WERI-Rb-1 (cell line): ENCODE data around the gene TBCK.

Source experiments
- DNase-seq: peaks from one replicate; pipeline ENCODE4 v3.0.0-alpha.2; 2020
- H3K27ac ChIP-seq: fragments of 250-450 bp; sonication (Bioruptor Pico); 2 replicates; pipeline ENCODE4 v1.5.1; 2020; ENCODE audit warnings: mild to moderate bottlenecking, moderate library complexity
- H3K27me3 ChIP-seq: fragments of 250-450 bp; sonication (Bioruptor Pico); 2 replicates; pipeline ENCODE4 v1.5.1; 2021; ENCODE audit warnings: mild to moderate bottlenecking, low read depth, moderate library complexity; ENCODE audit not compliant: insufficient read depth, severe bottlenecking
- H3K36me3 ChIP-seq: fragments of 250-450 bp; sonication (Bioruptor Pico); 2 replicates; pipeline ENCODE4 v1.5.1; 2020; ENCODE audit warnings: mild to moderate bottlenecking, moderate library complexity
- H3K4me3 ChIP-seq: 2 replicates; pipeline ENCODE4 v1.5.1; 2011; ENCODE audit warnings: low read depth, mild to moderate bottlenecking, control low read depth, low read length
- H3K9me3 ChIP-seq: fragments of 250-450 bp; sonication (Bioruptor Pico); 2 replicates; pipeline ENCODE4 v1.5.1; 2021; ENCODE audit warnings: mild to moderate bottlenecking, moderate library complexity; ENCODE audit not compliant: severe bottlenecking
- CTCF ChIP-seq: IDR thresholded peaks from 2 replicates; pipeline ENCODE4 v1.5.1; 2011; ENCODE audit warnings: low read depth, mild to moderate bottlenecking, control low read depth, inconsistent platforms, low read length

The TBCK gene

DNA sequence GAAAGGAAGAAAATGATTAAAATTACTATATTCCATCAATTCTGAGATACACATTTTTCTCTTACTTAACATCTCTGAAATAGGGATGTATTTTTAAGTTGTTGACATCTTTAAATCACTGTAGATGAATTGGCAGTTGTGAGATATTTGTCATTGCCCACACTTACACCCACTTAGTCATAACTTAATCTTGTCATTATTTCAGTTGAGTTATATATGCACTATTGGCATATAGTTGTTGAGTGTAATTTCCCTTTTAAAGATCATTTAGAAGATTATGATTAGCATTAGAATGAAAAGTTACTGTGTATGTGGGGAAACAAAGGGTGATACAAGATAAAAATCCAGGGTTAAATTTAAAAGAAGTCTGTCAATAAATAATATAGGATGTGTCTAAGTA is 2.5 kb upstream of the TBCK start:
- Histone ChIP-seq H3K27me3 (no peaks in the 10 kb centered on the region), H3K36me3 (peaks cover 15% of the 10 kb centered on the region), H3K9me3 (no peaks in the 10 kb centered on the region), H3K27ac (no peak overlapping the region), H3K4me3 (no peak overlapping the region)
- DNase-seq, result no peak
- no peak for TF ChIP-seq CTCF

- Histone ChIP-seq H3K4me3 (no peak overlapping the region), H3K27ac (no peak overlapping the region), H3K27me3 (no peaks in the 10 kb centered on the region), H3K36me3 (peaks cover 15% of the 10 kb centered on the region), H3K9me3 (no peaks in the 10 kb centered on the region)
- DNase-seq, result no peak
- no peak for TF ChIP-seq CTCF
These were observed 1.8 kb upstream of the TBCK start for GRCh38 chr4:106317815-106318214.

GRCh38 chr4:106316773-106317409 is 882 bp upstream of the TBCK start:
- Histone ChIP-seq H3K9me3 (no peaks in the 10 kb centered on the region), H3K27me3 (no peaks in the 10 kb centered on the region), H3K4me3 (peak overlapping the region; percentile 66), H3K36me3 (peaks cover 15% of the 10 kb centered on the region), H3K27ac (peak overlapping the region; percentile 100)
- no peak for TF ChIP-seq CTCF
- no peak for DNase-seq

DNA sequence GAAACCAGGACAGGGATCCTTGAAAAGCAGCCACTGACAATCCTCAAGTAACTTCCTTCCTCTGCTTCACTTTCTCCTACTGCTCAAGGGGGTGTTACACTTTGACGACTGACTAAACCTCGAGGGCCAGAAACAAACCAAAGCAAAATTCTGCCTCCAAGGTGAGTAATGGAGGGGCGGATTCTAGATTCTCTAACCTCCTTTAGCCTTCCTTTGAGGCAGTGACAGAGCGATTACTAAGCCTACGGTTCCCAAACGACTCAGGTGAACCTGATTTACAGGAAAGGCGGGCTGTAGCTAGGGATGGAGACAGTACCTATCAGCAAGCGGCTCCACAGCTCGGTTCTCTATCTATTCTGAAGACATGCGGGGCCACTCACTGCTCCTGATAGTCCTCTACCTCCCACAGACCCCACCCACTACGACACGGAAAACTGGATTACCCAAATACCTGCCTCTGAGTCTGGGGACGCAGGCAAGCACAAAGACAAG is 487 bp downstream of the TBCK start:
- Histone ChIP-seq H3K27me3 (no peaks in the 10 kb centered on the region), H3K27ac (peak overlapping the region; percentile 100), H3K36me3 (peaks cover 8% of the 10 kb centered on the region), H3K9me3 (no peaks in the 10 kb centered on the region), H3K4me3 (peak overlapping the region; percentile 66)
- no peak for DNase-seq
- TF ChIP-seq CTCF, result no peak

- H3K27me3 ChIP-seq, result no peaks in the 10 kb centered on the region
- DNase-seq, result no peak
- no peaks in the 10 kb centered on the region for H3K9me3 ChIP-seq
- peaks cover 8% of the 10 kb centered on the region for H3K36me3 ChIP-seq
- TF ChIP-seq CTCF, result no peak
- H3K4me3 ChIP-seq, result peak overlapping the region; percentile 66
- H3K27ac ChIP-seq, result peak overlapping the region; percentile 100
These were observed 1.0 kb downstream of the TBCK start for GRCh38 chr4:106314960-106315359.

DNA sequence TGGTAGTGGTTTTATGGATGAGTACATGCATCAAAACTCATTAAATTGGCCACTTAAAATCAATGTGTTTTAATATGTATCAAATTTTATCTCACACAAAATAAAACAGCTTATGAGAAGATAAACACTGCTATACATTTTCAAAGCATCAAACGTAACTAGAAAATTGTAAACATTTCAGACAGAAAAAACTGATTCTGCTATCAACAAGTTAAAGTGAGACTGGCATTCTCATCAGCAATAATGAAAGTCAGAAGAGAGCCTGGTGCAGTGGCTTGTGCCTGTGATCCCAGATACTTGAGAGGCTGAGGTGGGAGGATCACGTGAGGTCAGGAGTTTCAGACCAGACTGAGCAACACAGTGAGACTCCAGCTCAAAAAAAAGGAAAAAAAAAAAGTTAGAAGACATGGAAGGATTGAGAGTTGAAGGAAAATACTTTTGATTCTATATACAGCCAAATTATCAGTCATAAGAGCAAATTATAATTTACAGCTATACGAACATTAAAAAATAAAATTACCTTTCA is 2.9 kb downstream of the TBCK start:
- no peak for TF ChIP-seq CTCF
- no peak overlapping the region for H3K4me3 ChIP-seq
- no peaks in the 10 kb centered on the region for H3K27me3 ChIP-seq
- H3K9me3 ChIP-seq, result no peaks in the 10 kb centered on the region
- no peak overlapping the region for H3K27ac ChIP-seq
- peaks cover 15% of the 10 kb centered on the region for H3K36me3 ChIP-seq
- no peak for DNase-seq
